Hindlimb muscle (tissue), 1 donor: Measurements from ENCODE around the gene ERVFRD-1. TPM values are rescaled to one million over a fixed set of nuclear protein-coding genes. Genes with fewer than 3 reads are reported as not detected.

Source experiments
- polyA plus RNA-seq: library from polyadenylated mRNA; unstranded; fragments of 120-200 nt; gene quantifications from one replicate; pipeline ENCODE4 v1.2.1, GENCODE V29; 2013; ENCODE audit not compliant: insufficient read length

The ERVFRD-1 gene
- polyA plus RNA-seq, 1 donor, result 0.08 TPM

Other genes starting within 250 kb of the ERVFRD-1 start
- not detected for gene GCM2, start 229.7 kb downstream of the ERVFRD-1 start, polyA plus RNA-seq
- 2.3 TPM for gene SYCP2L, start 224.7 kb downstream of the ERVFRD-1 start, polyA plus RNA-seq
- 2.1 TPM for gene ELOVL2, start 67.4 kb downstream of the ERVFRD-1 start, polyA plus RNA-seq
- gene SMIM13, start 17.9 kb downstream of the ERVFRD-1 start, polyA plus RNA-seq, result 9.1 TPM
- 9.6 TPM for gene NEDD9, start 120.9 kb upstream of the ERVFRD-1 start, polyA plus RNA-seq